ENCODE results near the gene HEXIM2. TPM values are rescaled to one million over a fixed set of nuclear protein-coding genes. Genes with fewer than 3 reads are reported as not detected.

The HEXIM2 gene
- total RNA-seq, 1 donor from 2014 or later: 7.8 TPM

DNA sequence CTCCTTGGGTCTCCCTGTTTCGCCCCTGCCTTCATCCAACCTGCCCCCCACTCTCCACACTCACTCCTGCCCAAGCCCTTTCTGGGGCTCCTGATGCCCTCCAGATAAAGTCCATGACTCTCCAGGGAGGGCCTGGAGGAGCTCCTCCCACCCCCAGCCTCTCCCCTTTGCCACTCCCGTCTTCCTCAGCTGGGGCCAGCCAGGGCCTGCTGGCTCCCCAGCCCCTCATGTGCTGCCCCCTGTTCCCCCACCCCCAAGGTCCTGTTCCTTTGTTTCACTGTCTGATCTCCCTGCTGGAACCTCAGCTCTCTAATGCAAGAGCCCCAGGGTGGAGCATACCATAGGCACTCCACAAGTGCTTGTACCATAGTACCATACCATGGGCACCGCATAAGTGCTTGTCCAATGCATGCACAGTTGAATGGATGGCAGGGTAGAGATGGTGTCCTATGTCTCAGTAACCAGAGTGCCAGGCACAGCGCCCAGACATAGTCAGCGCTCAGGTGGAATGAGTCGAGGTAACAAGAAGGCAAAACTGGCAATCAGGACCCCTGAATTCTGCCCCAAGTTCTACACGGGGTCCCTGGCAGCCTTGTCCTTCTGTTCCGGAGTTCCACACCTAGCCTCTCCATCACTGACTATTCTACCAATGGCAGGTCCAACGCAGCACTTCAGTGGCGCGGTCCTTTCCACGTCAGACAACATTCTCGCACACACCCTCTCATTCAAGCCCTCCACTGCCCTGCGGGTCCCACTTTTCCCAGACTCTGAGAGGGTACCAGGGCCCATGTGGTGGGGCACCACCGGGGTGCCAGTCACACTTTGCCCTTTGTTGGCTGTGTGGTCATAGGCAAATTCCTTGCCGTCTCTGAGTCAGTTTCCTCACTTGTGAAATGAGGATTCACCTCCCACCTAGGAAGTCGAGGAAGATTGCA is 30.7 kb upstream of the HEXIM2 start:
- intact Hi-C loops (cut with micrococcal nuclease): loop anchor here (5.0 kb wide), 2 partner anchors 234 to 354 kb away; partner anchors contain the start of gene EFTUD2
- H3K27me3 Mint-ChIP-seq (ENCODE audit: low read depth): peaks cover 8% of the 10 kb centered on the region
- H3K4me3 Mint-ChIP-seq (ENCODE audit: low read depth): peak overlapping the region; percentile 15
- no peaks in the 10 kb centered on the region for H3K36me3 Mint-ChIP-seq (ENCODE audit: low read depth)
- peaks cover 7% of the 10 kb centered on the region for H3K4me1 Mint-ChIP-seq (ENCODE audit: low read depth)
- no peak overlapping the region for H3K27ac Mint-ChIP-seq
- H3K9me3 Mint-ChIP-seq: no peaks in the 10 kb centered on the region
- no peak for DNase-seq (ENCODE audit: low spot score)

DNA sequence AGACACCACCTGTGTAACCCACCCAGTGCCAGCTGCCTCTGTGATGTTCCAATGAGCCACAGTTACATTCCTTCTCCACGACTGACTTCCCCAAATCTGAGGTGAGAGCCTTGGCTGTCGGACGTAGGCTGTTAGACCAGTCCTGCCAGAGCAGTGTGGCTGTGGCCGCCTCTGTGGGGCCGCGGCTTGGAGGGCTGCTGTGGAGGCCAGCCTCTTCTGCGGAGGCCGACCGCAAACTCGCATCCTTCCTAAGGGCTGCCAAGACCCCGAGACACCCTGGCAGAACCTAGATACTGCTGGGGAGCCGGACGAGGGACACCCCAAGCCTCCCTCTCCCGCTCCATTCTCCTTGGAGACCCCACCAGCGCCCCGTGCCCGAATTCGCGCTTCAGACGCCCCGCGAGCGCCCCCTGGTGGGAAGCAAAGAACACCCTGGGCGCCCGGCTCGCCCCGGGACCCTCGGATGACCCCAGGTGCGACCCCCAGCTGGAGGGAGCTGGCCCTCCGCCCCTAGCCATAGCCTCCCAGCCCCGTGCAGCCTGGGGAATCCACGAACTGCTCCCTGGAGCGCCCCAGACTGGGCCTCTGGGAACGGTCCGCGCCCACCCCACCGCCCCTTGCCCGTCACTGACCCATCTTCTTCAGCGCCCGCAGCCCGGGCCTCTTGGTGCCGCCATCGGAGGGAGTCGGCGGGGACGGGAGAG is 29.9 kb upstream of the HEXIM2 start:
- intact Hi-C loops (cut with micrococcal nuclease): loop anchor here (5.0 kb wide), 2 partner anchors 234 to 354 kb away; partner anchors contain the start of gene EFTUD2
- Mint-ChIP-seq H3K27me3 (ENCODE audit: low read depth) (peaks cover 8% of the 10 kb centered on the region), H3K9me3 (no peaks in the 10 kb centered on the region), H3K4me3 (ENCODE audit: low read depth) (peak overlapping the region; percentile 64), H3K36me3 (ENCODE audit: low read depth) (no peaks in the 10 kb centered on the region), H3K4me1 (ENCODE audit: low read depth) (peaks cover 13% of the 10 kb centered on the region), H3K27ac (no peak overlapping the region)
- DNase-seq (ENCODE audit: low spot score): peak; percentile 40

DNA sequence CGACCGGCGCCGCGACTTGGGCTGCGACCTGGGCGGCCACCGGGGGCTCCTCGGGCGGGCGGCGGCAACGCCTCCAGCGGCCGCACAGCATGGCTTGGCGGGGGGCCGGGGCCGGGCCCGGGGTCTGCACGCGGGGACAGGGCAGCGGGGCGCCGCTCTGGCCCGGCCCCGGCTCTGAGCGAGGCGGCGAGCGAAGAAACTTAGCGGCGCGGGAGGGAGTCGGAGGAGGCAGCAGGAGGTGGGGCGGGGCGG is 29.4 kb upstream of the HEXIM2 start, which contains the start of gene PLCD3:
PLCD3 (minus strand) TSS at position 196 of the 252 bp plus-strand sequence; CDS start at position 91, 105 bp downstream.
- intact Hi-C loops (cut with micrococcal nuclease): loop anchor here (5.0 kb wide), 2 partner anchors 235 to 355 kb away; partner anchors contain the start of gene EFTUD2
- H3K27ac Mint-ChIP-seq: peak within 1 kb of the TSS; percentile 78
- no peak for DNase-seq (ENCODE audit: low spot score)

DNA sequence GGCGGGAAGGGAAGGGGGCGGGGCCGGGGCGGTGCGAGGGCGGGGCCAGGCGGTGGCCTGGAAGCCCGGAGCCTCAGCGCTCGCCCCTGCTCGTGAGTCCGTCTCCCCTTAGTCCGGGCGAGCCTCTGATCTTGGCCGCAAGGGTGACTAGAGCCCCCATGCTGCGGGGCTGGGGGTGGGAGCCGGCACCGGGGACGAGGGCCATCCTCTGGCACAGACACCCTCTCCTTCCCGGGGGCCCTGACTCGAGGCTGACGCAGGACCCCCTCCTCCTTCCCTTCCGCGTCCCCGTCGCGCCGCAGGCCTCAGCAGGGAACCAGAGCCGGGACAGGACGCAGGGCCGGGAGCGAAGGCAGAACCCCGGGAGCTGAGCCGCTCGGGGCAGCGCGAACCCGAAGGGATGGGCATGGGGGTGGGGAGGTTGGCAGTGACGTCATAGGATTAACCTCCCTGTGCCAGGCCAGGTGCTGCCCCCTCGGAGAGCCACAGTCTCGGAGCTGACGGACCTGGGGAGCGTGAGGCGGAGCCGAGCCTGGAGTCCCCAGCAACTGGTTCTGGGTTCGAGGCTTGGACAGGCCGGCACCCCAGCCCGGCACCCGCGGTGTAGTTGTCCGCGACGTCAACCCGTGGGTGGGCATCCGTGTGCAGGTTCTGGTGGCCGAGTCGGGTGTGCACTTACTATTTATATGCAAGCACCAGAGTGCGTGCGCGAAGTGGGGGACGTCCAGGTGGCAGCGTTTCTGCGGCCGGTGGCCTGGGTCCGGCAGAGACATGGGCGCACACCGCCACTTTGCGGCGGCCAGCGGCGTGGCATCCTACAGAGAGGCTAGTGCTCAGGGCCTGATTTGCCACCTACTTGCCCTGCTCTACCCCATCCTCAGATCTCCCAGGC is 28.9 kb upstream of the HEXIM2 start:
- H3K27ac Mint-ChIP-seq: peak overlapping the region; percentile 78
- H3K4me1 Mint-ChIP-seq (ENCODE audit: low read depth): peaks cover 13% of the 10 kb centered on the region

More for the DNA sequence above, 29.4 kb upstream of the HEXIM2 start, which contains the start of gene PLCD3:
- H3K9me3 Mint-ChIP-seq: no peaks in the 10 kb centered on the region
- H3K36me3 Mint-ChIP-seq (ENCODE audit: low read depth): no peaks in the 10 kb centered on the region
- H3K4me3 Mint-ChIP-seq (ENCODE audit: low read depth): peak within 1 kb of the TSS; percentile 87
- H3K4me1 Mint-ChIP-seq (ENCODE audit: low read depth): peaks cover 13% of the 10 kb centered on the region
- peaks cover 8% of the 10 kb centered on the region for H3K27me3 Mint-ChIP-seq (ENCODE audit: low read depth)

DNA sequence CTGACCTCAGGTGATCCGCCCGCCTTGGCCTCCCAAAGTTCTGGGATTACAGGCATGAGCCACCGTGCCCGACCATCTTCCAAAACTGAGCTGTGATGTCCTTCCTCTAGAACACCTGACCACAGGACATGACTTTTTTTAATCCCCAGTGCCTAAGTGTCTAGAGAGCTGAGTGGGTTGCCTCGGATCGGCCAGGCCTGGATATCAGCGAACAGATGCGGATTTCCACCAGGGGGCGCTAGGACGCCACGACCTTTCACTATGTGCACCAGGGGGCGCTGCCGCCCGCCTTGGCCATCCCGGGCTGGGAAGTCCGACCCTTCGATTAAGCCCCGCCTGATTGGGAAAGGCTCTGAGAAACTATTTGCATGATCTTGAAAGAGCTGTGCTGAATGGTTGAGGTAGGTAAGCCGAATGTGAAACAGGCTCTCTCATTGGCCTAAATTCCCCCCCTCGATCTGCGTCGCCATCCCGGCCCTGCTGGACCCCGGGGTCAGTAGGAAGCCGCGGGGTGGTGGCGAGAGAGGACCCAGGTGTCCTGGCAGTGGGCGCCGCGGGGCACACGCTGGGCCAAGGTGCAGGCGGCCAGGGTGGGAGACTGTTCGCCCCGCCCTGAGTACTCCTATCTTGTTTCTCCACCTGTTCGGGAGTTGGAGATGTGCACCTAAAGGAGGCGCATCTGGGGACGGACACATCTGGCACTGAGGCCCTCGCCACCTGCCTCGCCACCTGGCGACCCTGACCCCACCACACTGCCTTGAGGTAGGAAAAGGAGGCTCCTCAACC is 26.3 kb upstream of the HEXIM2 start, which contains the start of gene ACBD4:
ACBD4 (plus strand) TSS at position 496 of the 786 bp plus-strand sequence. CDS start 458 bp downstream, outside the sequence.
- DNase-seq (ENCODE audit: low spot score): peak; percentile 94
- Mint-ChIP-seq H3K9me3 (no peaks in the 10 kb centered on the region), H3K4me1 (ENCODE audit: low read depth) (peaks cover 13% of the 10 kb centered on the region), H3K27ac (peak within 1 kb of the TSS; percentile 58), H3K4me3 (ENCODE audit: low read depth) (peak within 1 kb of the TSS; percentile 85), H3K27me3 (ENCODE audit: low read depth) (peaks cover 6% of the 10 kb centered on the region), H3K36me3 (ENCODE audit: low read depth) (peaks cover 3% of the 10 kb centered on the region)
- intact Hi-C loops (cut with micrococcal nuclease): loop anchor here (1.0 kb wide), 3 partner anchors 13 to 113 kb away; partner anchors contain the start of gene HEXIM1

More for the DNA sequence above, 28.9 kb upstream of the HEXIM2 start:
- Mint-ChIP-seq H3K27me3 (ENCODE audit: low read depth) (peaks cover 8% of the 10 kb centered on the region), H3K36me3 (ENCODE audit: low read depth) (no peaks in the 10 kb centered on the region), H3K4me3 (ENCODE audit: low read depth) (peak overlapping the region; percentile 87), H3K9me3 (no peaks in the 10 kb centered on the region)
- DNase-seq (ENCODE audit: low spot score): peak; percentile 61
- intact Hi-C loops (cut with micrococcal nuclease): loop anchor here (5.0 kb wide), 2 partner anchors 236 to 356 kb away; partner anchors contain the start of gene EFTUD2

GRCh38 chr17:45135978-45136791 is 25.5 kb upstream of the HEXIM2 start:
- Mint-ChIP-seq H3K9me3 (no peaks in the 10 kb centered on the region), H3K4me1 (ENCODE audit: low read depth) (peaks cover 16% of the 10 kb centered on the region), H3K36me3 (ENCODE audit: low read depth) (peaks cover 7% of the 10 kb centered on the region), H3K4me3 (ENCODE audit: low read depth) (peak overlapping the region; percentile 85), H3K27me3 (ENCODE audit: low read depth) (no peaks in the 10 kb centered on the region), H3K27ac (peak overlapping the region; percentile 58)
- intact Hi-C loops (cut with micrococcal nuclease): loop anchor here (1.0 kb wide), 3 partner anchors 12 to 112 kb away; partner anchors contain the start of gene HEXIM1
- no peak for DNase-seq (ENCODE audit: low spot score)

GRCh38 chr17:45136846-45137560 is 24.7 kb upstream of the HEXIM2 start:
- intact Hi-C loops (cut with micrococcal nuclease): no loop called here
- no peak for DNase-seq (ENCODE audit: low spot score)

GRCh38 chr17:45137561-45138305 is 23.9 kb upstream of the HEXIM2 start:
- no peak overlapping the region for H3K4me3 Mint-ChIP-seq (ENCODE audit: low read depth)
- no peak for DNase-seq (ENCODE audit: low spot score)
- no peaks in the 10 kb centered on the region for H3K27me3 Mint-ChIP-seq (ENCODE audit: low read depth)
- no peak overlapping the region for H3K27ac Mint-ChIP-seq
- peaks cover 19% of the 10 kb centered on the region for H3K4me1 Mint-ChIP-seq (ENCODE audit: low read depth)
- peaks cover 7% of the 10 kb centered on the region for H3K36me3 Mint-ChIP-seq (ENCODE audit: low read depth)
- intact Hi-C loops (cut with micrococcal nuclease): no loop called here
- H3K9me3 Mint-ChIP-seq: no peaks in the 10 kb centered on the region

More at GRCh38 chr17:45136846-45137560, 24.7 kb upstream of the HEXIM2 start:
- Mint-ChIP-seq H3K27me3 (ENCODE audit: low read depth) (no peaks in the 10 kb centered on the region), H3K4me1 (ENCODE audit: low read depth) (peaks cover 19% of the 10 kb centered on the region), H3K9me3 (no peaks in the 10 kb centered on the region), H3K36me3 (ENCODE audit: low read depth) (peaks cover 7% of the 10 kb centered on the region), H3K27ac (no peak overlapping the region), H3K4me3 (ENCODE audit: low read depth) (peak overlapping the region; percentile 85)

- Mint-ChIP-seq H3K4me1 (ENCODE audit: low read depth) (peaks cover 17% of the 10 kb centered on the region), H3K9me3 (no peaks in the 10 kb centered on the region), H3K4me3 (ENCODE audit: low read depth) (no peak overlapping the region), H3K27ac (no peak overlapping the region), H3K36me3 (ENCODE audit: low read depth) (peaks cover 7% of the 10 kb centered on the region), H3K27me3 (ENCODE audit: low read depth) (no peaks in the 10 kb centered on the region)
- intact Hi-C loops (cut with micrococcal nuclease): no loop called here
- no peak for DNase-seq (ENCODE audit: low spot score)
Measured at GRCh38 chr17:45138911-45139532, 22.7 kb upstream of the HEXIM2 start.

DNA sequence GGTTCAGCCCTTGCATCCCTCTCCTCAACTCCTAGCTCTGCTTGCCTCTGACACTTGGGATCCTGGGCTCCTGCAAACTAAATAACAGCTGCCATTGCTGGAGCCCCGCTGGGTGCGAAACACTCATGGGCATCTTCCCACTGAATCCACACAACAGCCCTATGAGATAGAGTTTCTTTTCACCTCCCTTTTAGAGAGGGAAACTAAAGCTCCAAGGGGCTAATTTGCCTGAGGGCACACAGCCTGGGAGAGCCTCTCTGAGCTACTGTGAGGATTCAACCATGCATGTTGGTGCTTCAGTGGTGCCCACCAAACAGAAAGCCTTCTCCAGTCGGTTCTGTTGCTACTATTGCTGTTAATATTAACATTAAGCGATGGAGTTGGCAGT is 22.1 kb upstream of the HEXIM2 start:
- DNase-seq (ENCODE audit: low spot score): no peak
- peaks cover 7% of the 10 kb centered on the region for H3K36me3 Mint-ChIP-seq (ENCODE audit: low read depth)
- H3K4me3 Mint-ChIP-seq (ENCODE audit: low read depth): no peak overlapping the region
- intact Hi-C loops (cut with micrococcal nuclease): no loop called here
- no peaks in the 10 kb centered on the region for H3K27me3 Mint-ChIP-seq (ENCODE audit: low read depth)
- H3K9me3 Mint-ChIP-seq: no peaks in the 10 kb centered on the region
- H3K27ac Mint-ChIP-seq: no peak overlapping the region
- H3K4me1 Mint-ChIP-seq (ENCODE audit: low read depth): peaks cover 18% of the 10 kb centered on the region

Measured in activated T-helper 2 cell treated with anti-CD3 and anti-CD28 coated beads, Interferon-gamma antibody, Interleukin-2, Interleukin-4, amounts not matched to agents 10 μg/mL and 5 μg/mL and 100 μg/mL, durations not matched to agents 14 hours and 24 hours and 36 hours (primary cell).